GM18508 (cell line): Measurements from ENCODE around the gene JMJD8.

ENCODE experiments used
- ATAC-seq: cut with Tn5 transposase; IDR thresholded peaks from one replicate; pipeline ENCODE4 v1.9.1; 2021; ENCODE audit warnings: moderate number of reproducible peaks; ENCODE audit not compliant: insufficient read depth, unreplicated experiment

Gene JMJD8

GRCh38 chr16:710500-711075 is 26.5 kb upstream of the JMJD8 start:
- ATAC-seq, result no peak

GRCh38 chr16:709566-710499 is 25.7 kb upstream of the JMJD8 start:
- no peak for ATAC-seq

GRCh38 chr16:708959-709358 is 24.8 kb upstream of the JMJD8 start:
- ATAC-seq, result no peak

GRCh38 chr16:708019-708418 is 23.9 kb upstream of the JMJD8 start:
- ATAC-seq, result no peak

GRCh38 chr16:707062-707538 is 23.0 kb upstream of the JMJD8 start:
- ATAC-seq, result no peak

GRCh38 chr16:706189-707061 is 22.3 kb upstream of the JMJD8 start:
- no peak for ATAC-seq

- no peak for ATAC-seq
Measured at GRCh38 chr16:705431-706188, 21.5 kb upstream of the JMJD8 start, which contains the start of gene FBXL16. FBXL16 (minus strand) TSS chr16:705801; CDS start chr16:697405, 8,396 bp downstream.

- no peak for ATAC-seq
Measured at GRCh38 chr16:704552-705380, 20.6 kb upstream of the JMJD8 start.

GRCh38 chr16:704047-704446 is 19.9 kb upstream of the JMJD8 start:
- no peak for ATAC-seq

- ATAC-seq, result no peak
Measured at GRCh38 chr16:703406-703805, 19.3 kb upstream of the JMJD8 start.

- ATAC-seq, result no peak
Measured at GRCh38 chr16:702341-702740, 18.2 kb upstream of the JMJD8 start.

- no peak for ATAC-seq
Measured at GRCh38 chr16:700684-701584, 16.8 kb upstream of the JMJD8 start.

- ATAC-seq, result no peak
Measured at GRCh38 chr16:698911-699671, 15.0 kb upstream of the JMJD8 start.

GRCh38 chr16:695355-696089 is 11.4 kb upstream of the JMJD8 start:
- ATAC-seq, result no peak

- no peak for ATAC-seq
Measured at GRCh38 chr16:694863-695354, 10.8 kb upstream of the JMJD8 start.

- no peak for ATAC-seq
Measured at GRCh38 chr16:694187-694862, 10.2 kb upstream of the JMJD8 start.
